SK-N-SH (cell line): ENCODE results near the gene BEX3. TPM values are rescaled to one million over a fixed set of nuclear protein-coding genes. Genes with fewer than 3 reads are reported as not detected.

Experiments
- CTCF ChIA-PET: fragments of 300-600, 350-600 bp; formaldehyde crosslinking; extraction: SDS; loops from one replicate; lab custom pipeline; 2021; lab: Yijun Ruan, JAX
- POLR2A ChIA-PET: fragments of 350-600 bp; sonication (Branson Sonifier 250); formaldehyde crosslinking; extraction: SDS; loops from one replicate; lab custom pipeline; 2020; ENCODE audit warnings: antibody characterized with exemption, inconsistent platforms; lab: Yijun Ruan, JAX
- DNase-seq: peaks from one replicate; pipeline ENCODE4 v3.0.0; 2012
- H2AFZ ChIP-seq: fragments of 200-600 bp; sonication (generic); 2 replicates; pipeline ENCODE4 v1.8.1; 2016; ENCODE audit warnings: antibody characterized with exemption, mild to moderate bottlenecking, low read depth
- H3F3A ChIP-seq: fragments of 200-600 bp; sonication (generic); replicated peaks from 2 replicates; pipeline ENCODE3; 2016; ENCODE audit warnings: antibody characterized with exemption, mild to moderate bottlenecking; ENCODE audit not compliant: insufficient read depth
- H3K27ac ChIP-seq, 2 experiments: fragments of 200-500 bp in 1 of 2; fragments of 200-600 bp in 1 of 2; sonication (Bioruptor generic) in 1 of 2; sonication (generic), shearing (Covaris generic) in 1 of 2; 2 replicates each; pipeline versions ENCODE4 v1.5.1 to v1.6.1; 2014 to 2016; ENCODE audit warnings: low read depth in 2 of 2, inconsistent platforms in 1 of 2, low read length in 1 of 2, mild to moderate bottlenecking in 1 of 2, mixed read lengths in 1 of 2
- H3K27me3 ChIP-seq: fragments of 200-600 bp; sonication (generic), shearing (Covaris generic); 2 replicates; pipeline ENCODE4 v1.6.1; 2016; ENCODE audit warnings: mixed run types; ENCODE audit not compliant: insufficient read depth
- H3K36me3 ChIP-seq, 2 experiments: fragments of 200-500 bp in 1 of 2; fragments of 200-600 bp in 1 of 2; sonication (Bioruptor generic) in 1 of 2; sonication (generic) in 1 of 2; replicated peaks in 1 of 2; 2 replicates each; pipeline versions ENCODE3 to v1.5.1; 2014 to 2016; ENCODE audit warnings: low read length in 1 of 2, mild to moderate bottlenecking in 1 of 2; ENCODE audit not compliant: insufficient read depth in 2 of 2, control insufficient read depth in 1 of 2
- H3K4me1 ChIP-seq, 2 experiments: fragments of 200-500 bp in 1 of 2; fragments of 200-600 bp in 1 of 2; sonication (Bioruptor generic) in 1 of 2; sonication (generic), shearing (Covaris generic) in 1 of 2; 2 replicates each; pipeline versions ENCODE4 v1.5.1 to v1.6.1; 2014 to 2016; ENCODE audit warnings: low read depth in 1 of 2, low read length in 1 of 2, mixed run types in 1 of 2; ENCODE audit not compliant: insufficient read depth in 2 of 2, control insufficient read depth in 1 of 2
- H3K4me2 ChIP-seq: fragments of 200-600 bp; sonication (generic), shearing (Covaris generic); 2 replicates; pipeline ENCODE4 v1.6.1; 2017; ENCODE audit warnings: mixed run types
- H3K4me3 ChIP-seq, 2 experiments: fragments of 200-500 bp in 1 of 2; fragments of 200-600 bp in 1 of 2; sonication (Bioruptor generic) in 1 of 2; sonication (generic), shearing (Covaris generic) in 1 of 2; 2 replicates each; pipeline versions ENCODE4 v1.5.1 to v1.8.1; 2014 to 2016; ENCODE audit warnings: low read depth in 2 of 2, inconsistent platforms in 1 of 2, low read length in 1 of 2, mild to moderate bottlenecking in 1 of 2, mixed read lengths in 1 of 2, moderate library complexity in 1 of 2
- H3K79me2 ChIP-seq: fragments of 200-600 bp; sonication (generic); 2 replicates; pipeline ENCODE4 v1.8.1; 2017; ENCODE audit warnings: mild to moderate bottlenecking; ENCODE audit not compliant: insufficient read depth
- H3K9ac ChIP-seq: fragments of 200-600 bp; sonication (generic); 2 replicates; pipeline ENCODE4 v1.6.1; 2017; ENCODE audit warnings: mixed run types
- H3K9me2 ChIP-seq: fragments of 200-600 bp; sonication (generic); 2 replicates; pipeline ENCODE4 v1.6.1; 2017; ENCODE audit warnings: mixed run types
- H3K9me3 ChIP-seq: fragments of 200-600 bp; sonication (generic); 2 replicates; pipeline ENCODE4 v1.6.1; 2017; ENCODE audit warnings: mixed run types, mild to moderate bottlenecking, moderate library complexity
- H4K20me1 ChIP-seq: fragments of 200-600 bp; sonication (generic); 2 replicates; pipeline ENCODE4 v1.6.1; 2017; ENCODE audit warnings: mild to moderate bottlenecking, mixed run types; ENCODE audit not compliant: insufficient read depth
- CHD2 ChIP-seq: fragments of 150-350 bp; IDR thresholded peaks from 2 replicates; pipeline ENCODE4 v1.6.1; 2018; ENCODE audit warnings: low read length; ENCODE audit not compliant: partially characterized antibody
- ELF1 ChIP-seq: IDR thresholded peaks from 2 replicates; pipeline ENCODE4 v1.4.0; 2012
- EP300 ChIP-seq, 2 experiments: IDR thresholded peaks; 2 replicates each; pipeline versions ENCODE4 v1.4.0 to v1.6.1; 2012; ENCODE audit warnings: borderline replicate concordance in 1 of 2, low read depth in 1 of 2, low read length in 1 of 2
- EZH2phosphoT487 ChIP-seq: fragments of 200-600 bp; sonication (generic); IDR thresholded peaks from 2 replicates; pipeline ENCODE4 v1.6.1; 2017; ENCODE audit warnings: low read depth, mixed run types, mild to moderate bottlenecking, antibody characterized with exemption, moderate library complexity, borderline replicate concordance
- FOXM1 ChIP-seq: IDR thresholded peaks from 2 replicates; pipeline ENCODE4 v1.4.0; 2012; ENCODE audit warnings: low read depth, mild to moderate bottlenecking
- NFIC ChIP-seq: IDR thresholded peaks from 2 replicates; pipeline ENCODE4 v1.4.0; 2012; ENCODE audit warnings: borderline replicate concordance
- NRF1 ChIP-seq: IDR thresholded peaks from 2 replicates; pipeline ENCODE4 v1.6.1; 2012; ENCODE audit warnings: low read depth, mild to moderate bottlenecking, low read length
- PBX3 ChIP-seq: IDR thresholded peaks from 2 replicates; pipeline ENCODE4; 2012
- RCOR1 ChIP-seq: fragments of 150-350 bp; IDR thresholded peaks from 2 replicates; pipeline ENCODE4 v1.6.1; 2017; ENCODE audit warnings: antibody characterized with exemption, low read length
- REST ChIP-seq: IDR thresholded peaks from 2 replicates; pipeline ENCODE4 v1.6.1; 2012; ENCODE audit warnings: mild to moderate bottlenecking, low read depth, low read length, moderate library complexity
- RFX5 ChIP-seq: IDR thresholded peaks from 2 replicates; pipeline ENCODE4 v1.6.1; 2012; ENCODE audit warnings: mild to moderate bottlenecking, improper control_type of control experiment, low read length
- SIN3A ChIP-seq: IDR thresholded peaks from 2 replicates; pipeline ENCODE4 v1.6.1; 2012; ENCODE audit warnings: low read depth, mild to moderate bottlenecking, low read length, moderate library complexity, borderline replicate concordance
- SMC3 ChIP-seq: IDR thresholded peaks from 2 replicates; pipeline ENCODE4 v1.6.1; 2012; ENCODE audit warnings: low read depth, low read length, improper control_type of control experiment
- TAF1 ChIP-seq: IDR thresholded peaks from 2 replicates; pipeline ENCODE4 v1.6.1; 2012; ENCODE audit warnings: low read depth, mild to moderate bottlenecking, low read length, moderate library complexity, borderline replicate concordance
- WGBS: methylation state at CpG from one replicate; pipeline ENCODE4 v1.1.6; 2017; ENCODE audit warnings: low lambda C conversion rate; 5-methylcytosine and 5-hydroxymethylcytosine counted together
- polyA plus RNA-seq, 3 experiments: library from polyadenylated mRNA; depleted of rRNA; stranded (reverse); fragments of >200 nt; gene quantifications; 2 replicates each; pipeline ENCODE4 v1.2.3, GENCODE V29; 2012
- TF ChIP-seq, protein P1 (sequence below): IDR thresholded peaks from 2 replicates; pipeline ENCODE4 v1.4.0; 2012; ENCODE audit warnings: low read depth, borderline replicate concordance

Gene BEX3
- polyA plus RNA-seq, 1 of the 3 experiments (the other 2 are of a cell fraction), result 392 TPM

- Histone ChIP-seq H3K27ac (no peak overlapping the region), H3K9me2 (no peaks in the 10 kb centered on the region), H3K36me3 (peaks cover 0 to 2% of the 10 kb centered on the region in 2 experiments), H3K4me3 (no peak overlapping the region), H3F3A (no peaks in the 10 kb centered on the region)
- DNase-seq, result no peak
- TF ChIP-seq NFIC (no peak), ELF1 (no peak), SMC3 (no peak), SIN3A (no peak), RCOR1 (no peak), NRF1 (no peak), CHD2 (no peak), RFX5 (no peak), REST (no peak), EZH2phosphoT487 (no peak), EP300 (IDR thresholded peaks at IDR 0.05; ENCODE audit: borderline replicate concordance in 1 of 2, low read depth in 1 of 2, low read length in 1 of 2) (no peak)
- TF ChIP-seq, protein P1, sequence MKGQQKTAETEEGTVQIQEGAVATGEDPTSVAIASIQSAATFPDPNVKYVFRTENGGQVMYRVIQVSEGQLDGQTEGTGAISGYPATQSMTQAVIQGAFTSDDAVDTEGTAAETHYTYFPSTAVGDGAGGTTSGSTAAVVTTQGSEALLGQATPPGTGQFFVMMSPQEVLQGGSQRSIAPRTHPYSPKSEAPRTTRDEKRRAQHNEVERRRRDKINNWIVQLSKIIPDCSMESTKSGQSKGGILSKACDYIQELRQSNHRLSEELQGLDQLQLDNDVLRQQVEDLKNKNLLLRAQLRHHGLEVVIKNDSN, result no peak
- TF ChIP-seq, all 33 proteins: peak for 0
- POLR2A ChIA-PET, result no interaction called here
- H3K9me3 ChIP-seq, result no peaks in the 10 kb centered on the region
- no peak overlapping the region for H2AFZ ChIP-seq
- H3K4me1 ChIP-seq, result peaks cover 0 to 3% of the 10 kb centered on the region in 2 experiments; a peak in 1 of 4 replicates
- H3K27me3 ChIP-seq, result no peaks in the 10 kb centered on the region; the same call in 1 of the 2 replicates
- H3K9ac ChIP-seq, result no peak overlapping the region
- H3K79me2 ChIP-seq, result peaks cover 9% of the 10 kb centered on the region; the same call in 1 of the 2 replicates
- 52% methylated on average over 2 of the region's 2 CpGs for WGBS
- H4K20me1 ChIP-seq, result no peaks in the 10 kb centered on the region
- H3K4me2 ChIP-seq, result no peak overlapping the region
- CTCF ChIA-PET, result no interaction called here
These were observed 3.5 kb upstream of the BEX3 start for GRCh38 chrX:103372886-103373285.

DNA sequence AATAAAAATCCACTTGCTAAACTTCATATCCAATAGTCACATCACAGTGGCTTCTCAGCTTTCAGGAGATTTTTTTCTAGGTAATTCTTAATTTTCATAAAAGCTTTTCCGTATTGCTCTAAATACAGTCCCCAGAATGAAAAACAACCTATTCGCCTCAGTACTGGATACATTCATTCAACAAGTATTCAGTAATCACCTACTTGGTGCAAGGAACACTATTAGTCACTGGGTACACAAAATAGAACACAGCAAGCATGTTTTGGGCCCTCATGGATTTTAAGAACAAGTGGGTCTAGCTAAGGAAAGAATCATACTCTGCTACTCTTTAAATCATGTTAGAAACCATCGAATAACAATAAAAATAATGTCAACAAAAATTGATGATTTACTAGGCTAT is 2.8 kb upstream of the BEX3 start:
- no peak overlapping the region for H3K27ac ChIP-seq
- WGBS, result 41% methylated on average over 3 of the region's 3 CpGs
- POLR2A ChIA-PET, result no interaction called here
- CTCF ChIA-PET, result interaction anchor here (1.0 kb wide), 1 partner anchor 13 kb away, joined by 3 read pairs; no protein-coding TSS in a partner anchor
- peaks cover 12% of the 10 kb centered on the region; the same call in 1 of the 2 replicates for H3K79me2 ChIP-seq
- peaks cover 0 to 4% of the 10 kb centered on the region in 2 experiments for H3K36me3 ChIP-seq
- no peak overlapping the region for H3K9ac ChIP-seq
- no peaks in the 10 kb centered on the region for H3K9me3 ChIP-seq
- H3K4me3 ChIP-seq, result no peak overlapping the region
- peaks cover 2% of the 10 kb centered on the region for H3F3A ChIP-seq
- no peaks in the 10 kb centered on the region; the same call in 1 of the 2 replicates for H3K27me3 ChIP-seq
- H3K4me2 ChIP-seq, result no peak overlapping the region
- peak overlapping the region; percentile 47; the same call in 1 of the 2 replicates for H2AFZ ChIP-seq
- DNase-seq, result no peak
- H3K4me1 ChIP-seq, result peaks cover 0 to 4% of the 10 kb centered on the region in 2 experiments; a peak in 1 of 4 replicates
- no peak for TF ChIP-seq EP300 (IDR thresholded peaks at IDR 0.05; ENCODE audit: borderline replicate concordance in 1 of 2, low read depth in 1 of 2, low read length in 1 of 2)
- TF ChIP-seq PBX3, result no peak
- no peak for TF ChIP-seq FOXM1
- no peak for TF ChIP-seq NRF1
- no peak for TF ChIP-seq TAF1
- no peaks in the 10 kb centered on the region for H3K9me2 ChIP-seq
- H4K20me1 ChIP-seq, result no peaks in the 10 kb centered on the region
